ENCODE results near the gene SMARCA1.

Gene SMARCA1

GRCh38 chrX:129530410-129530809 is 7.1 kb upstream of the SMARCA1 start:
- no peak for DNase-seq

GRCh38 chrX:129529685-129530281 is 6.5 kb upstream of the SMARCA1 start:
- no peak for DNase-seq

- no peak for DNase-seq
Observed at GRCh38 chrX:129525896-129526295, 2.6 kb upstream of the SMARCA1 start.

GRCh38 chrX:129525162-129525561 is 1.9 kb upstream of the SMARCA1 start:
- no peak for DNase-seq

GRCh38 chrX:129524250-129524850 is 1.1 kb upstream of the SMARCA1 start:
- no peak for DNase-seq

GRCh38 chrX:129522184-129523078 is 859 bp downstream of the SMARCA1 start:
- DNase-seq: peak in 13 of 14 donors; percentile 0 to 50 (median 27)

- no peak for DNase-seq
Observed at GRCh38 chrX:129520151-129520550, 3.1 kb downstream of the SMARCA1 start.

- DNase-seq: no peak
Observed at GRCh38 chrX:129516402-129516801, 6.9 kb downstream of the SMARCA1 start.

GRCh38 chrX:129512409-129512808 is 10.9 kb downstream of the SMARCA1 start:
- no peak for DNase-seq

GRCh38 chrX:129511689-129512088 is 11.6 kb downstream of the SMARCA1 start:
- DNase-seq: no peak

GRCh38 chrX:129510331-129510730 is 13.0 kb downstream of the SMARCA1 start:
- no peak for DNase-seq

GRCh38 chrX:129497146-129497843 is 26.0 kb downstream of the SMARCA1 start:
- DNase-seq: no peak

GRCh38 chrX:129496625-129497024 is 26.7 kb downstream of the SMARCA1 start:
- no peak for DNase-seq

GRCh38 chrX:129495900-129496299 is 27.4 kb downstream of the SMARCA1 start:
- no peak for DNase-seq

- DNase-seq: no peak
Observed at GRCh38 chrX:129494887-129495286, 28.4 kb downstream of the SMARCA1 start.

GRCh38 chrX:129493643-129494042 is 29.6 kb downstream of the SMARCA1 start:
- no peak for DNase-seq

GRCh38 chrX:129490330-129490729 is 33.0 kb downstream of the SMARCA1 start:
- no peak for DNase-seq

- DNase-seq: no peak
Observed at GRCh38 chrX:129488359-129488758, 34.9 kb downstream of the SMARCA1 start.

GRCh38 chrX:129480889-129481288 is 42.4 kb downstream of the SMARCA1 start:
- DNase-seq: no peak

GRCh38 chrX:129478516-129478915 is 44.8 kb downstream of the SMARCA1 start:
- no peak for DNase-seq

GRCh38 chrX:129472116-129472515 is 51.2 kb downstream of the SMARCA1 start:
- no peak for DNase-seq

GRCh38 chrX:129462707-129463106 is 60.6 kb downstream of the SMARCA1 start:
- peak in 1 of 14 donors; percentile 0 for DNase-seq
